ENCODE measurements around the gene MR1. TPM values are rescaled to one million over a fixed set of nuclear protein-coding genes. Genes with fewer than 3 reads are reported as not detected.
A peak's percentile ranks its signal among the peaks of the same experiment; 100 is the strongest.

The MR1 gene
- total and polyA plus RNA-seq, 9 of the 15 experiments (the other 6 are each of a cell fraction or from before 2014, with no cell fraction given): 9.7 to 21.7 (median 15.6) TPM

DNA sequence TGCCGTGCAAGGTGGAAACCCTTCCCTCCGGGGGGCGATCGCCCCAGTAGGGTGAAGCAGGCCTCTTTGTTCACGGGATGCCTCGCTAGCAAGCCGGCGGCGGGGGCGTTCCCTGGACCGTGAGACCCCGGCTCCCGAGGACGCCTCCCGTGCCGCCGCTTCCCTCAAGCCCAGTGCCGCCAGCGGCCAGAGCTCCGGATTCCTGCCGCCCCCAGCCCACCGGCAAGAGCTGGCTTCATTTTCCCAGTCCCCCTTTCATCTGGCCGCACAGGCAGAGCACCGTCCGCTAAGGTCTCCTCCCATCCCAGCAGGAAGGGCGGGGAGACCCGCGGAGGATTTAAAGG lies 71.0 kb downstream of the MR1 start (continued):
- no peak for TF ChIP-seq ZNF445 (CRISPR knock-in tag; IDR thresholded peaks at IDR 0.05; ENCODE audit: low read depth)
- TF ChIP-seq DPF2 (IDR thresholded peaks at IDR 0.05): peak; percentile 47; the same call in 1 of the 2 replicates
- no peak for TF ChIP-seq ZNF184 (CRISPR knock-in tag; IDR thresholded peaks at IDR 0.05)
- TF ChIP-seq, protein P1, sequence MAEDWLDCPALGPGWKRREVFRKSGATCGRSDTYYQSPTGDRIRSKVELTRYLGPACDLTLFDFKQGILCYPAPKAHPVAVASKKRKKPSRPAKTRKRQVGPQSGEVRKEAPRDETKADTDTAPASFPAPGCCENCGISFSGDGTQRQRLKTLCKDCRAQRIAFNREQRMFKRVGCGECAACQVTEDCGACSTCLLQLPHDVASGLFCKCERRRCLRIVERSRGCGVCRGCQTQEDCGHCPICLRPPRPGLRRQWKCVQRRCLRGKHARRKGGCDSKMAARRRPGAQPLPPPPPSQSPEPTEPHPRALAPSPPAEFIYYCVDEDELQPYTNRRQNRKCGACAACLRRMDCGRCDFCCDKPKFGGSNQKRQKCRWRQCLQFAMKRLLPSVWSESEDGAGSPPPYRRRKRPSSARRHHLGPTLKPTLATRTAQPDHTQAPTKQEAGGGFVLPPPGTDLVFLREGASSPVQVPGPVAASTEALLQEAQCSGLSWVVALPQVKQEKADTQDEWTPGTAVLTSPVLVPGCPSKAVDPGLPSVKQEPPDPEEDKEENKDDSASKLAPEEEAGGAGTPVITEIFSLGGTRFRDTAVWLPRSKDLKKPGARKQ (CRISPR knock-in tag; IDR thresholded peaks at IDR 0.05): no peak
- no peak for TF ChIP-seq ZNF584 (CRISPR knock-in tag; IDR thresholded peaks at IDR 0.05; ENCODE audit: low read depth)
- peak; percentile 74; the same call in 1 of the 2 replicates for TF ChIP-seq OTX1 (CRISPR knock-in tag; IDR thresholded peaks at IDR 0.05)
- TF ChIP-seq NFE2L1 (tag; IDR thresholded peaks at IDR 0.05; ENCODE audit: borderline replicate concordance, low read depth): no peak
- peak; percentile 67 for TF ChIP-seq POLR2B (IDR thresholded peaks at IDR 0.05; ENCODE audit: low read depth, partially characterized antibody)
- TF ChIP-seq SNIP1 (IDR thresholded peaks at IDR 0.05; ENCODE audit: low read depth): no peak
- TF ChIP-seq SP1 (CRISPR knock-in tag; IDR thresholded peaks at IDR 0.05): peak; percentile 69; the same call in 1 of the 2 replicates
- no peak for TF ChIP-seq RBM34 (IDR thresholded peaks at IDR 0.05; ENCODE audit: borderline replicate concordance, insufficient read depth, low read length)
